IMR-90 (cell line): Measurements from ENCODE around the gene SERPINE2.
"Not testable (repeated sequence)": the region's sequence is repeated elsewhere in the genome, so short reads cannot be mapped to it uniquely, and the experiment has no call there.

Experiments used
- CHD1 ChIP-seq: IDR thresholded peaks from 2 replicates; pipeline ENCODE4 v1.6.1; 2012; ENCODE audit warnings: low read depth, low read length, improper control_type of control experiment
- CTCF ChIP-seq: conservative IDR thresholded peaks from 2 replicates; pipeline ENCODE4 v1.5.1; 2012; ENCODE audit warnings: mild to moderate bottlenecking, low read depth, low read length, improper control_type of control experiment
- ELK1 ChIP-seq: fragments of 150-350 bp; IDR thresholded peaks from 2 replicates; pipeline ENCODE4 v1.6.1; 2016; ENCODE audit warnings: low read depth, mild to moderate bottlenecking, low read length, moderate library complexity, borderline replicate concordance
- FOS ChIP-seq: fragments of 150-350 bp; IDR thresholded peaks from 2 replicates; pipeline ENCODE4 v1.6.1; 2016; ENCODE audit warnings: low read depth, low read length
- MAFK ChIP-seq: IDR thresholded peaks from 2 replicates; pipeline ENCODE4 v1.6.1; 2012; ENCODE audit warnings: low read depth, low read length, improper control_type of control experiment
- MXI1 ChIP-seq: IDR thresholded peaks from 2 replicates; pipeline ENCODE4 v1.6.1; 2012; ENCODE audit warnings: low read depth, mild to moderate bottlenecking, low read length, moderate library complexity, borderline replicate concordance
- NFE2L2 ChIP-seq: fragments of 150-350 bp; IDR thresholded peaks from 2 replicates; pipeline ENCODE4 v1.6.1; 2016; ENCODE audit warnings: low read depth, mild to moderate bottlenecking, low read length
- POLR2A ChIP-seq: IDR thresholded peaks from 2 replicates; pipeline ENCODE4 v1.6.1; 2012; ENCODE audit warnings: mild to moderate bottlenecking, low read depth, low read length
- RAD21 ChIP-seq: IDR thresholded peaks from 2 replicates; pipeline ENCODE4 v1.6.1; 2012; ENCODE audit warnings: low read length, improper control_type of control experiment
- RCOR1 ChIP-seq: IDR thresholded peaks from 2 replicates; pipeline ENCODE4 v1.6.1; 2012; ENCODE audit warnings: mild to moderate bottlenecking, low read length, improper control_type of control experiment; ENCODE audit not compliant: insufficient replicate concordance
- SMC3 ChIP-seq: fragments of 150-350 bp; IDR thresholded peaks from 2 replicates; pipeline ENCODE4 v1.6.1; 2016; ENCODE audit warnings: low read depth, mild to moderate bottlenecking, antibody characterized with exemption, low read length, moderate library complexity
- USF2 ChIP-seq: fragments of 150-350 bp; IDR thresholded peaks from 2 replicates; pipeline ENCODE4 v1.6.1; 2017; ENCODE audit warnings: mild to moderate bottlenecking, antibody characterized with exemption, low read length, low read depth

GRCh38 chr2:223939438-223939837, 99.6 kb downstream of the SERPINE2 start:
- not testable (repeated sequence) for TF ChIP-seq POLR2A, FOS, RAD21, CTCF, ELK1, NFE2L2, USF2, RCOR1, SMC3, MAFK, CHD1, MXI1
